Measurements from ENCODE around the gene SH3BP2. TPM values are rescaled to one million over a fixed set of nuclear protein-coding genes. Genes with fewer than 3 reads are reported as not detected.

SH3BP2 gene
- polyA plus RNA-seq, 1 of the 3 experiments (the other 2 are of a cell fraction), result 25.2 TPM

DNA sequence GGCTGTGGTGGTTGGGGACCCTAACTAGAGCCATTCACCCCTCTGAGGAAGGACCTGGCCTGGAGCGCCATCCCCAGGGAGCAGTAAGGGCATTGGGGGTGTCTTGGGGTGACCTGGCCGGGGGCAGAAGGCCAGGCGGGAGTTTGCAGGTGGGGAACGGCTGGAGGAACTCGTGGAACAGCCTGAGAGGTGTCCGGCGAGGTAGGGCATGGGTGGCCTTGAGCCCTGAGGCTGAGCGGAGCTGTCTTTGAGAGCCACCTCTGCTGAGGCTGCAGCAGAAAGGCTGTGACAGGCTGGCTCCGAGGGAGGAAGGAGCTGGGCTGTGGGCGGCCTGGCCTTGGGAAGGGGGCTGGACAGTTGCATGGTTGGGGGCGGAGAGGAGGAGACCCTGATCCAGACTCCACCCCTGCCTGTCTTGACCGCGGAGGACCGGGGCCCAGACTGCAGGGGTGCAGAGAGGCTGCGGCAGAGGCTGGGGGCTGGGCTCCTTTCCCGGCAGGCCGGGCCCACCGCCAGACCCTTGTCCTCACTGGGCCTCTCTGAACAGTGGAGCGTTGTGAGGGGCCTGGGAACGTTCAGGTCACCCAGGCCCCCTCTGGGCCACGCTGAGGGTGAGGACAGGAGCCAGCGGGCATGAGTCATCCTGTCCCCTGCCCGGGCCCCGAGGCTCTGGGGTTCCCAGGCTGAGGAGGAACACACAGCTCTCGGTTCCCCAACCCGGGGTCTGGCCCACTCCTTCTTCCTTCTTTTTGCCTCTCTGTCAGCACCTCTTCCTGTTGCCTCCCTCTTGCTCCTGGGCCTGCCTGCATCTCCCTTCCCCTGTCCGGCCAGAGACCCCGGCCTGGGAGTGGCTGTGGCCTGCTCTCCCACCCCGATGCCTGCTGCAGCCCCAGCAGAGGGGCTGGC, 8.1 kb downstream of the SH3BP2 start (continued):
- TF ChIP-seq, protein P1, sequence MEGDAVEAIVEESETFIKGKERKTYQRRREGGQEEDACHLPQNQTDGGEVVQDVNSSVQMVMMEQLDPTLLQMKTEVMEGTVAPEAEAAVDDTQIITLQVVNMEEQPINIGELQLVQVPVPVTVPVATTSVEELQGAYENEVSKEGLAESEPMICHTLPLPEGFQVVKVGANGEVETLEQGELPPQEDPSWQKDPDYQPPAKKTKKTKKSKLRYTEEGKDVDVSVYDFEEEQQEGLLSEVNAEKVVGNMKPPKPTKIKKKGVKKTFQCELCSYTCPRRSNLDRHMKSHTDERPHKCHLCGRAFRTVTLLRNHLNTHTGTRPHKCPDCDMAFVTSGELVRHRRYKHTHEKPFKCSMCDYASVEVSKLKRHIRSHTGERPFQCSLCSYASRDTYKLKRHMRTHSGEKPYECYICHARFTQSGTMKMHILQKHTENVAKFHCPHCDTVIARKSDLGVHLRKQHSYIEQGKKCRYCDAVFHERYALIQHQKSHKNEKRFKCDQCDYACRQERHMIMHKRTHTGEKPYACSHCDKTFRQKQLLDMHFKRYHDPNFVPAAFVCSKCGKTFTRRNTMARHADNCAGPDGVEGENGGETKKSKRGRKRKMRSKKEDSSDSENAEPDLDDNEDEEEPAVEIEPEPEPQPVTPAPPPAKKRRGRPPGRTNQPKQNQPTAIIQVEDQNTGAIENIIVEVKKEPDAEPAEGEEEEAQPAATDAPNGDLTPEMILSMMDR (IDR thresholded peaks at IDR 0.05), result no peak
- no peak for TF ChIP-seq TEAD4 (IDR thresholded peaks at IDR 0.05; ENCODE audit: borderline replicate concordance, insufficient read depth)
- TF ChIP-seq FOXJ3 (CRISPR knock-in tag; IDR thresholded peaks at IDR 0.05), result no peak
- no peak for TF ChIP-seq SIN3A (IDR thresholded peaks at IDR 0.05; ENCODE audit: borderline replicate concordance, low read depth, low read length)
- TF ChIP-seq, protein P2, sequence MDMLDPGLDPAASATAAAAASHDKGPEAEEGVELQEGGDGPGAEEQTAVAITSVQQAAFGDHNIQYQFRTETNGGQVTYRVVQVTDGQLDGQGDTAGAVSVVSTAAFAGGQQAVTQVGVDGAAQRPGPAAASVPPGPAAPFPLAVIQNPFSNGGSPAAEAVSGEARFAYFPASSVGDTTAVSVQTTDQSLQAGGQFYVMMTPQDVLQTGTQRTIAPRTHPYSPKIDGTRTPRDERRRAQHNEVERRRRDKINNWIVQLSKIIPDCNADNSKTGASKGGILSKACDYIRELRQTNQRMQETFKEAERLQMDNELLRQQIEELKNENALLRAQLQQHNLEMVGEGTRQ (IDR thresholded peaks at IDR 0.05; ENCODE audit: borderline replicate concordance, low read depth, low read length), result no peak
- TF ChIP-seq SMC3 (IDR thresholded peaks at IDR 0.05; ENCODE audit: low read depth, low read length), result no peak

DNA sequence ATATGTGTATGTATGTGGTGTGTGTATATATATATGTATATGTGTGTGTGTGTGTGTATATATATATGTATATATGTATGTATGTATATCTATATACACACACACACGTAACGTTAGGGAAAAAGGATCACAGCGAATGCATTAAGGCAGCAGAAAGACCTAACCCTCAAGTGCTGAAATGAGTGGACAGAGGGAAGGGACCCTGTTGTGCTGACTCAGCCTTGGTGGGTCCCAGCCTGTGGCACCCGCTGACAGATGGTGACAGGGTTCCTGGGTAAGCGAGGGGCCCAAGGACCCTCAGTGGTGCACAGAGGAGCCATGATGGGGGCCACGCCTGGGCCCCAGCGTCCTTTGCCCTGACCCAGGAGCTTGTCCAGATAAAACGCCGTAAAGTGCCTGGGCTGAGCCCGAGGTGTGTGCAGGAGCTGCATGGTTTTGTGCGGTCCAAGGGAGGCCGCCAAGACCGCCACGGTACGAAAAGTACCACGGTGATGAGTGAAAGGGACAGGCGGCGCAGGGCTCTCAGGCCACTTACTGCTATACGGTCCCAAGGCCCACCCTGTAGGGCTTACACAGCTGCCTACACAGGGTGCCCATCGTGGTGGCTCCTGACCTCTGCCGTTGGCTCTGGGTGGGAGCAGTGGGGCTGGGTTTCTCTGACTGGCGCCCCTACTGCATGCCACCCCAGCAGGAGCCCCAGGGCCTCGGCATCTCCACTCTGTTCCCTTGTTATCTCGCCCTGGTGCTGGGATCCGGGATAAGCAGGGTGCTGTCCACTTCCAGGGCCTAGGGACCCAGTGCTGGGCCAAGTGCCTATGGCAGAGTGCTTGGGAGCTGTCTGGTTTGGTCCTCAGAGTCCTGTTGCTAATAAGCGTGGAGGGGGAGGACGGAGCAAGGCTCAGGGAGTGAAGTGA, 10.0 kb downstream of the SH3BP2 start:
- no peak overlapping the region for H3K4me2 ChIP-seq
- H3F3A ChIP-seq (replicated peaks; ENCODE audit: insufficient read depth), result peaks cover 4% of the 10 kb centered on the region
- CTCF ChIA-PET, result interaction anchor here (0.9 kb wide), 1 partner anchor 65 kb away, joined by 3 read pairs; no protein-coding TSS in a partner anchor
- H3K36me3 ChIP-seq (replicated peaks in 1 of 2; ENCODE audit: control insufficient read depth in 1 of 2, insufficient read depth in 2 of 2, low read length in 1 of 2), result no peaks in the 10 kb centered on the region
- H3K27ac ChIP-seq (ENCODE audit: low read depth in 2 of 2, low read length in 1 of 2), result no peak overlapping the region; a peak in 1 of 4 replicates
- H3K9ac ChIP-seq, result no peak overlapping the region
- WGBS (ENCODE audit: low lambda C conversion rate), result 94% methylated on average over 21 of the region's 27 CpGs
- no peak overlapping the region for H2AFZ ChIP-seq (ENCODE audit: low read depth)
- POLR2A ChIA-PET, result no interaction called here
- no peaks in the 10 kb centered on the region for H4K20me1 ChIP-seq (ENCODE audit: insufficient read depth)
- TF ChIP-seq JUND (IDR thresholded peaks at IDR 0.05), result no peak
- TF ChIP-seq FOXM1 (IDR thresholded peaks at IDR 0.05; ENCODE audit: low read depth), result no peak
- TF ChIP-seq GABPA (IDR thresholded peaks at IDR 0.05; ENCODE audit: low read depth), result no peak
- TF ChIP-seq CHD2 (IDR thresholded peaks at IDR 0.05; ENCODE audit: low read length, partially characterized antibody), result no peak
- TF ChIP-seq EP300 (IDR thresholded peaks at IDR 0.05; ENCODE audit: borderline replicate concordance in 1 of 2, low read depth in 1 of 2, low read length in 1 of 2), result no peak
- TF ChIP-seq RXRA (IDR thresholded peaks at IDR 0.05; ENCODE audit: borderline replicate concordance, low read depth), result no peak
- TF ChIP-seq, protein P3, sequence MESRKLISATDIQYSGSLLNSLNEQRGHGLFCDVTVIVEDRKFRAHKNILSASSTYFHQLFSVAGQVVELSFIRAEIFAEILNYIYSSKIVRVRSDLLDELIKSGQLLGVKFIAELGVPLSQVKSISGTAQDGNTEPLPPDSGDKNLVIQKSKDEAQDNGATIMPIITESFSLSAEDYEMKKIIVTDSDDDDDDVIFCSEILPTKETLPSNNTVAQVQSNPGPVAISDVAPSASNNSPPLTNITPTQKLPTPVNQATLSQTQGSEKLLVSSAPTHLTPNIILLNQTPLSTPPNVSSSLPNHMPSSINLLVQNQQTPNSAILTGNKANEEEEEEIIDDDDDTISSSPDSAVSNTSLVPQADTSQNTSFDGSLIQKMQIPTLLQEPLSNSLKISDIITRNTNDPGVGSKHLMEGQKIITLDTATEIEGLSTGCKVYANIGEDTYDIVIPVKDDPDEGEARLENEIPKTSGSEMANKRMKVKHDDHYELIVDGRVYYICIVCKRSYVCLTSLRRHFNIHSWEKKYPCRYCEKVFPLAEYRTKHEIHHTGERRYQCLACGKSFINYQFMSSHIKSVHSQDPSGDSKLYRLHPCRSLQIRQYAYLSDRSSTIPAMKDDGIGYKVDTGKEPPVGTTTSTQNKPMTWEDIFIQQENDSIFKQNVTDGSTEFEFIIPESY (IDR thresholded peaks at IDR 0.05; ENCODE audit: borderline replicate concordance, low read depth), result no peak
- TF ChIP-seq MXI1 (IDR thresholded peaks at IDR 0.05; ENCODE audit: low read depth, low read length), result no peak
- no peak for TF ChIP-seq SIN3A (IDR thresholded peaks at IDR 0.05; ENCODE audit: borderline replicate concordance, low read depth, low read length)
- TF ChIP-seq, protein P1 (IDR thresholded peaks at IDR 0.05), result no peak
- DNase-seq, result no peak
- no peaks in the 10 kb centered on the region for H3K27me3 ChIP-seq (ENCODE audit: insufficient read depth)
- H3K9me2 ChIP-seq, result no peaks in the 10 kb centered on the region
- no peaks in the 10 kb centered on the region for H3K9me3 ChIP-seq
- H3K4me1 ChIP-seq (ENCODE audit: control insufficient read depth in 1 of 2, insufficient read depth in 2 of 2, low read depth in 1 of 2, low read length in 1 of 2), result peaks cover 9 to 63% of the 10 kb centered on the region in 2 experiments; a peak in 2 of 4 replicates
- H3K4me3 ChIP-seq (ENCODE audit: low read depth in 2 of 2, low read length in 1 of 2), result no peak overlapping the region
- no peaks in the 10 kb centered on the region for H3K79me2 ChIP-seq (ENCODE audit: insufficient read depth)

Data from SK-N-SH (cell line).